ENCODE measurements around the gene MRM1.
A peak's percentile ranks its signal among the peaks of the same experiment; 100 is the strongest.
"Not testable (repeated sequence)": the region's sequence is repeated elsewhere in the genome, so short reads cannot be mapped to it uniquely, and the experiment has no call there.

Gene MRM1

GRCh38 chr17:36602030-36602748 lies 806 bp downstream of the MRM1 start:
- DNase-seq: peak; percentile 85

GRCh38 chr17:36602924-36603384 lies 1.6 kb downstream of the MRM1 start:
- peak; percentile 90 for DNase-seq

- not testable (repeated sequence) for DNase-seq
Observed at GRCh38 chr17:36605028-36605427, 3.6 kb downstream of the MRM1 start.

- no peak for DNase-seq
Observed at GRCh38 chr17:36608280-36608679, 6.9 kb downstream of the MRM1 start.

- DNase-seq: peak; percentile 81
Observed at GRCh38 chr17:36608794-36609497, 7.6 kb downstream of the MRM1 start.

- no peak for DNase-seq
Observed at GRCh38 chr17:36609498-36609862, 8.1 kb downstream of the MRM1 start.

GRCh38 chr17:36610474-36610873 lies 9.1 kb downstream of the MRM1 start:
- DNase-seq: no peak

GRCh38 chr17:36611345-36612072 lies 10.1 kb downstream of the MRM1 start:
- DNase-seq: no peak

- no peak for DNase-seq
Observed at GRCh38 chr17:36612323-36612722, 10.9 kb downstream of the MRM1 start.

- DNase-seq: no peak
Observed at GRCh38 chr17:36613155-36613554, 11.8 kb downstream of the MRM1 start.

GRCh38 chr17:36614081-36614480 lies 12.7 kb downstream of the MRM1 start:
- DNase-seq: no peak

GRCh38 chr17:36614933-36615332 lies 13.6 kb downstream of the MRM1 start:
- no peak for DNase-seq

- no peak for DNase-seq
Observed at GRCh38 chr17:36616061-36617029, 15.0 kb downstream of the MRM1 start.

GRCh38 chr17:36617773-36618172 lies 16.4 kb downstream of the MRM1 start:
- no peak for DNase-seq

GRCh38 chr17:36623281-36623680 lies 21.9 kb downstream of the MRM1 start:
- DNase-seq: no peak

- no peak for DNase-seq
Observed at GRCh38 chr17:36625188-36625587, 23.8 kb downstream of the MRM1 start.

- no peak for DNase-seq
Observed at GRCh38 chr17:36627101-36627500, 25.7 kb downstream of the MRM1 start.

- no peak for DNase-seq
Observed at GRCh38 chr17:36628576-36628975, 27.2 kb downstream of the MRM1 start.

- peak; percentile 93 for DNase-seq
Observed at GRCh38 chr17:36629252-36629847, 28.0 kb downstream of the MRM1 start.

- no peak for DNase-seq
Observed at GRCh38 chr17:36629970-36630502, 28.7 kb downstream of the MRM1 start.

- DNase-seq: no peak
Observed at GRCh38 chr17:36631022-36631421, 29.6 kb downstream of the MRM1 start.

All from islet precursor cell (in vitro differentiated cells).